GM12892 (cell line): ENCODE data around the gene C1QTNF9.

Experiments
- POLR2A ChIP-seq: IDR thresholded peaks from 2 replicates; pipeline ENCODE4 v1.6.1; 2011; ENCODE audit warnings: low read depth, low read length, control low read depth
- POLR2AphosphoS5 ChIP-seq: IDR thresholded peaks from 2 replicates; pipeline ENCODE4 v1.6.1; 2011; ENCODE audit warnings: low read depth, low read length, control low read depth

- TF ChIP-seq POLR2A, result no peak
- TF ChIP-seq POLR2AphosphoS5, result no peak
Measured at GRCh38 chr13:24338721-24339120, 29.3 kb downstream of the C1QTNF9 start.
